Vagina (tissue), 2 donors: ENCODE results near the gene ADARB2.

Experiments
- POLR2A ChIP-seq, 2 donors: fragments of 450-650 bp; IDR thresholded peaks; one replicate each; pipeline ENCODE4 v1.6.1; 2017; ENCODE audit warnings: antibody characterized with exemption in 2 of 2, mild to moderate bottlenecking in 2 of 2, moderate library complexity in 2 of 2
- POLR2AphosphoS5 ChIP-seq, 2 donors: sonication (generic); formaldehyde crosslinking; IDR thresholded peaks; one replicate each; pipeline ENCODE4 v1.9.0; 2017; ENCODE audit warnings: antibody characterized with exemption in 2 of 2, mild to moderate bottlenecking in 2 of 2, low read depth in 1 of 2; ENCODE audit not compliant: insufficient read depth in 1 of 2
- TF ChIP-seq, protein P1 (sequence below), 3 experiments: fragments of 450-650 bp in 2 of 3; fragments of 200-600 bp in 1 of 3; sonication (generic) in 1 of 3; IDR thresholded peaks; one replicate each; pipeline ENCODE4 v1.5.1; 2017 to 2019; ENCODE audit warnings: antibody characterized with exemption in 3 of 3, mild to moderate bottlenecking in 2 of 3, moderate library complexity in 2 of 3

GRCh38 chr10:1468811-1469210, 268.5 kb downstream of the ADARB2 start:
- TF ChIP-seq POLR2AphosphoS5 (IDR thresholded peaks at IDR 0.05; ENCODE audit: insufficient read depth in 1 of 2, low read depth in 1 of 2) (no peak), POLR2A (IDR thresholded peaks at IDR 0.05) (no peak)
- TF ChIP-seq, protein P1, sequence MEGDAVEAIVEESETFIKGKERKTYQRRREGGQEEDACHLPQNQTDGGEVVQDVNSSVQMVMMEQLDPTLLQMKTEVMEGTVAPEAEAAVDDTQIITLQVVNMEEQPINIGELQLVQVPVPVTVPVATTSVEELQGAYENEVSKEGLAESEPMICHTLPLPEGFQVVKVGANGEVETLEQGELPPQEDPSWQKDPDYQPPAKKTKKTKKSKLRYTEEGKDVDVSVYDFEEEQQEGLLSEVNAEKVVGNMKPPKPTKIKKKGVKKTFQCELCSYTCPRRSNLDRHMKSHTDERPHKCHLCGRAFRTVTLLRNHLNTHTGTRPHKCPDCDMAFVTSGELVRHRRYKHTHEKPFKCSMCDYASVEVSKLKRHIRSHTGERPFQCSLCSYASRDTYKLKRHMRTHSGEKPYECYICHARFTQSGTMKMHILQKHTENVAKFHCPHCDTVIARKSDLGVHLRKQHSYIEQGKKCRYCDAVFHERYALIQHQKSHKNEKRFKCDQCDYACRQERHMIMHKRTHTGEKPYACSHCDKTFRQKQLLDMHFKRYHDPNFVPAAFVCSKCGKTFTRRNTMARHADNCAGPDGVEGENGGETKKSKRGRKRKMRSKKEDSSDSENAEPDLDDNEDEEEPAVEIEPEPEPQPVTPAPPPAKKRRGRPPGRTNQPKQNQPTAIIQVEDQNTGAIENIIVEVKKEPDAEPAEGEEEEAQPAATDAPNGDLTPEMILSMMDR (IDR thresholded peaks at IDR 0.05), result no peak
